Kidney (tissue), 14 donors: ENCODE results near the gene CPLX1. TPM values are rescaled to one million over a fixed set of nuclear protein-coding genes. Genes with fewer than 3 reads are reported as not detected.

Source experiments
- DNase-seq, 5 donors: peaks; one replicate each; pipeline ENCODE4 v3.0.0-alpha.2; 2013 to 2020
- FAIRE-seq: peaks from 2 replicates; lab custom pipeline; 2012; peaks lifted over from hg19 to GRCh38; lab: Jason Lieb, UNC
- H3K27ac ChIP-seq, 2 donors: one replicate each; pipeline ENCODE4 v1.7.0; 2013; ENCODE audit warnings: low read depth in 2 of 2, low read length in 2 of 2, inconsistent platforms in 1 of 2
- H3K27me3 ChIP-seq: one replicate; pipeline ENCODE4 v1.7.1; 2013; ENCODE audit warnings: low read length, inconsistent platforms; ENCODE audit not compliant: control insufficient read depth, insufficient read depth
- H3K36me3 ChIP-seq, 3 donors: one replicate each; pipeline versions ENCODE4 v1.7.0 to v1.7.1; 2013; ENCODE audit warnings: low read length in 3 of 3, control low read depth in 1 of 3, inconsistent platforms in 1 of 3; ENCODE audit not compliant: insufficient read depth in 3 of 3, control insufficient read depth in 2 of 3
- H3K4me1 ChIP-seq, 3 donors: one replicate each; pipeline versions ENCODE4 v1.7.0 to v1.7.1; 2013; ENCODE audit warnings: low read length in 3 of 3, inconsistent platforms in 1 of 3, low read depth in 1 of 3; ENCODE audit not compliant: control insufficient read depth in 2 of 3, insufficient read depth in 2 of 3
- H3K4me3 ChIP-seq, 3 donors: one replicate each; pipeline versions ENCODE4 v1.7.0 to v1.8.1; 2013; ENCODE audit warnings: low read length in 3 of 3, control low read depth in 1 of 3, inconsistent platforms in 1 of 3
- H3K9ac ChIP-seq, 3 donors: one replicate each; pipeline versions ENCODE4 v1.7.0 to v1.7.1; 2013; ENCODE audit warnings: low read length in 3 of 3, control low read depth in 1 of 3, inconsistent platforms in 1 of 3
- H3K9me3 ChIP-seq, 3 donors: one replicate each; pipeline versions ENCODE4 v1.7.0 to v1.7.1; 2013; ENCODE audit warnings: low read length in 3 of 3, control low read depth in 1 of 3, inconsistent platforms in 1 of 3; ENCODE audit not compliant: control insufficient read depth in 2 of 3, insufficient read depth in 1 of 3
- CTCF ChIP-seq: IDR thresholded peaks from 3 replicates; pipeline ENCODE4 v1.5.1; 2012; ENCODE audit warnings: mild to moderate bottlenecking, moderate library complexity, borderline replicate concordance; ENCODE audit not compliant: insufficient read depth; ENCODE audit errors: extremely low read depth
- intact Hi-C: fragments of 100-400 bp; cut with DNase I; formaldehyde crosslinking; loops from one replicate; pipeline ENCODE4 v1.11.1; 2022
- polyA plus RNA-seq: library from polyadenylated mRNA; stranded (reverse); fragments of 350-450 nt; fragmentation: Illumina TruSeq; extraction: RNeasy Lipid Tissue Mini Kit (QIAGEN cat#74804); gene quantifications from one replicate; pipeline ENCODE4 v1.2.3, GENCODE V29; 2014; ENCODE audit warnings: low read depth, low replicate concordance; ENCODE audit not compliant: insufficient read depth
- total RNA-seq: library from RNA; stranded (reverse); fragmentation: NEBNext Ultra II Directional; extraction: Animal tissue kit (Norgen Biotek cat#: 25700); gene quantifications from one replicate; pipeline ENCODE4 v1.2.1, GENCODE V29; 2021
- donor health status: control.
- donor health status: control.
- donor health status: control.
- donor health status: control.
- donor health status: control.
- donor health status: DM: yes; HTN: yes; CAD: no.
- donor health status: Normal renal cell carcinoma (clear cell type).

Gene CPLX1
- total and polyA plus RNA-seq, 2 donors from 2014 or later: 3.9 to 10.2 TPM

- intact Hi-C loops: no loop called here
- DNase-seq (peak in 1 of 5 donors; percentile 52), FAIRE-seq (no peak)
- Histone ChIP-seq H3K4me1 (no peaks in the 10 kb centered on the region), H3K9ac (no peak overlapping the region), H3K27ac (no peak overlapping the region), H3K9me3 (no peaks in the 10 kb centered on the region), H3K27me3 (no peaks in the 10 kb centered on the region), H3K4me3 (no peak overlapping the region), H3K36me3 (peaks cover 0 to 6% (median 4%) of the 10 kb centered on the region in 3 donors)
- TF ChIP-seq CTCF: no peak
Measured at GRCh38 chr4:747546-748170, 78.3 kb downstream of the CPLX1 start.

GRCh38 chr4:744212-744841, 81.6 kb downstream of the CPLX1 start:
- Histone ChIP-seq H3K4me1 (no peaks in the 10 kb centered on the region), H3K27ac (no peak overlapping the region), H3K36me3 (peaks cover 0 to 10% (median 6%) of the 10 kb centered on the region in 3 donors), H3K27me3 (no peaks in the 10 kb centered on the region), H3K9me3 (no peaks in the 10 kb centered on the region), H3K9ac (no peak overlapping the region), H3K4me3 (no peak overlapping the region)
- FAIRE-seq: no peak
- DNase-seq: peak in 1 of 5 donors; percentile 72
- no peak for TF ChIP-seq CTCF
- intact Hi-C loops: no loop called here

GRCh38 chr4:743463-744211, 82.3 kb downstream of the CPLX1 start:
- DNase-seq (peak in 1 of 5 donors; percentile 45), FAIRE-seq (no peak)
- Histone ChIP-seq H3K36me3 (peaks cover 0 to 10% (median 6%) of the 10 kb centered on the region in 3 donors), H3K9ac (no peak overlapping the region), H3K27me3 (no peaks in the 10 kb centered on the region), H3K4me3 (no peak overlapping the region), H3K9me3 (no peaks in the 10 kb centered on the region), H3K4me1 (no peaks in the 10 kb centered on the region), H3K27ac (no peak overlapping the region)
- no peak for TF ChIP-seq CTCF
- intact Hi-C loops: no loop called here
